ENCODE measurements around the gene CR2. TPM values are rescaled to one million over a fixed set of nuclear protein-coding genes. Genes with fewer than 3 reads are reported as not detected.

Gene CR2
- total and polyA plus RNA-seq, 2 of the 4 experiments (the other 2 are of a cell fraction): not detected

GRCh38 chr1:207499573-207499972 is 45.4 kb downstream of the CR2 start:
- DNase-seq: peak; percentile 59
- ChIA-PET POLR2A (ENCODE audit: unreplicated experiment) (no interaction called here), CTCF (interaction anchor here (0.5 to 1.8 kb wide), 8 partner anchors 10 to 706 kb away, joined by 3 to 5 read pairs (median 4); no protein-coding TSS in a partner anchor)
- Histone ChIP-seq H2BK15ac (ENCODE audit: low read depth, low read length) (no peak overlapping the region), H4K5ac (ENCODE audit: low read depth, low read length) (no peak overlapping the region), H3K9ac (ENCODE audit: low read depth, low read length) (no peak overlapping the region), H2AFZ (replicated peaks; ENCODE audit: low read length, poor library complexity) (no peak overlapping the region), H3K79me1 (ENCODE audit: low read depth in 1 of 2, low read length in 2 of 2) (no peaks in the 10 kb centered on the region), H2AK9ac (replicated peaks; ENCODE audit: low read depth, low read length, poor library complexity) (no peak overlapping the region), H3K4me3 (ENCODE audit: insufficient read depth, low read depth, low read length) (no peak overlapping the region), H2BK20ac (ENCODE audit: low read depth, low read length) (no peak overlapping the region), H3K56ac (ENCODE audit: extremely low read depth, insufficient read depth, low read length) (no peak overlapping the region), H2BK5ac (ENCODE audit: low read depth, low read length, poor library complexity, severe bottlenecking) (no peak overlapping the region), H2BK120ac (ENCODE audit: low read depth, low read length) (no peak overlapping the region), H3K23ac (ENCODE audit: low read depth, low read length) (no peak overlapping the region), H3K4ac (ENCODE audit: low read depth, low read length) (no peak overlapping the region), H4K91ac (ENCODE audit: insufficient read depth, low read depth, low read length) (no peak overlapping the region), H3K14ac (replicated peaks; ENCODE audit: low read depth, low read length) (no peak overlapping the region), H3K18ac (ENCODE audit: low read depth, low read length) (no peak overlapping the region), H2AK5ac (ENCODE audit: low read depth, low read length) (no peak overlapping the region), H3K9me1 (ENCODE audit: insufficient read depth, low read length) (0 out of 2 replicates have a peak, but pooled peaks cover 3% of the 10 kb centered on the region), H3K4me2 (ENCODE audit: low read depth, low read length) (no peak overlapping the region), H4K20me1 (ENCODE audit: insufficient read depth, low read length) (no peaks in the 10 kb centered on the region), H3K27me3 (ENCODE audit: control insufficient read depth, insufficient read depth, low read length) (peaks cover 24% of the 10 kb centered on the region), H3K36me3 (ENCODE audit: control insufficient read depth, insufficient read depth, low read length) (no peaks in the 10 kb centered on the region), H3K27ac (ENCODE audit: insufficient read depth, low read length) (no peak overlapping the region), H3K4me1 (ENCODE audit: control insufficient read depth, insufficient read depth, low read length) (no peaks in the 10 kb centered on the region), H4K8ac (ENCODE audit: low read depth in 2 of 2, low read length in 2 of 2) (no peak overlapping the region), H3K9me3 (ENCODE audit: control insufficient read depth, insufficient read depth, low read length) (no peaks in the 10 kb centered on the region)
- in situ Hi-C loops (cut with MboI; ENCODE audit: low sequenced_read_pairs) (no loop called here), dilution Hi-C loops (cut with HindIII; ENCODE audit: low sequenced_read_pairs, unreplicated experiment) (no loop called here), intact Hi-C loops (cut with micrococcal nuclease) (loop anchor here (1.0 to 2.0 kb wide), 3 partner anchors 93 to 449 kb away; no protein-coding TSS in a partner anchor)
- ATAC-seq (ENCODE audit: low read depth): peak; percentile 93
- WGBS, 2 experiments (ENCODE audit: extremely low coverage in 2 of 2, insufficient read length in 1 of 2): no CpG with 5 or more reads among the region's 4 CpGs
- TF ChIP-seq SMC3 (IDR thresholded peaks at IDR 0.05; ENCODE audit: low read depth, low read length) (peak; percentile 58), MAZ (IDR thresholded peaks at IDR 0.05; ENCODE audit: borderline replicate concordance, low read depth, low read length) (no peak), ELK1 (IDR thresholded peaks at IDR 0.05; ENCODE audit: borderline replicate concordance, low read depth, low read length) (no peak), RAD21 (IDR thresholded peaks at IDR 0.05; ENCODE audit: low read length) (peak; percentile 81), BHLHE40 (IDR thresholded peaks at IDR 0.05; ENCODE audit: low read depth, low read length) (no peak), CTCF (conservative IDR thresholded peaks at IDR 0.05; ENCODE audit: low read depth, low read length) (peak; percentile 74), FOS (IDR thresholded peaks at IDR 0.05; ENCODE audit: low read depth, low read length) (no peak)
- no TSS peak for BruUV-seq (replicated peaks)

Data from IMR-90 (cell line).